CD4-positive, alpha-beta T cell treated with Interleukin-17A for 1 hour (primary cell): ENCODE data around the gene TSPAN2.
"Not testable (repeated sequence)": the region's sequence is repeated elsewhere in the genome, so short reads cannot be mapped to it uniquely, and the experiment has no call there.

Source experiments
- DNase-seq: peaks from one replicate; pipeline ENCODE4 v3.0.0-alpha.2; 2020

TSPAN2 gene

GRCh38 chr1:115031595-115031994 is 57.7 kb downstream of the TSPAN2 start:
- DNase-seq = no peak

GRCh38 chr1:115029526-115029925 is 59.8 kb downstream of the TSPAN2 start, which contains the start of gene TSHB:
Gene TSHB (plus strand): TSS chr1:115029826. CDS start chr1:115033363, 3,537 bp downstream.
- no peak for DNase-seq

- DNase-seq = no peak
Observed at GRCh38 chr1:115023593-115023992, 65.7 kb downstream of the TSPAN2 start.

GRCh38 chr1:115021145-115021544 is 68.2 kb downstream of the TSPAN2 start:
- DNase-seq = no peak

GRCh38 chr1:115019549-115019948 is 69.8 kb downstream of the TSPAN2 start:
- DNase-seq = not testable (repeated sequence)

GRCh38 chr1:115013792-115014191 is 75.5 kb downstream of the TSPAN2 start:
- no peak for DNase-seq

- DNase-seq = no peak
Observed at GRCh38 chr1:115012434-115012833, 76.9 kb downstream of the TSPAN2 start.

- no peak for DNase-seq
Observed at GRCh38 chr1:115012006-115012405, 77.3 kb downstream of the TSPAN2 start.

- DNase-seq = no peak
Observed at GRCh38 chr1:115006191-115006590, 83.1 kb downstream of the TSPAN2 start.
